ENCODE data around the gene MPP4.

GRCh38 chr2:201630577-201630976 lies 67.9 kb downstream of the MPP4 start:
- TF ChIP-seq CTCF (conservative IDR thresholded peaks at IDR 0.05; ENCODE audit: low read depth, low read length) (no peak), EZH2phosphoT487 (IDR thresholded peaks at IDR 0.05; ENCODE audit: borderline replicate concordance, low read length) (no peak), EZH2 (IDR thresholded peaks at IDR 0.05; ENCODE audit: low read length, unreplicated experiment) (no peak)

Measured in PC-3 (cell line).